CD4-positive, alpha-beta T cell treated with Interleukin-6 at 100 ng/mL for 8 hours (primary cell): ENCODE measurements around the gene GALNT12.

Experiments
- DNase-seq: peaks from one replicate; pipeline ENCODE4 v3.0.0-alpha.2; 2020; ENCODE audit warnings: mixed read lengths, low spot score

The GALNT12 gene

GRCh38 chr9:98861781-98862504 is 54.5 kb downstream of the GALNT12 start:
- DNase-seq: no peak

DNA sequence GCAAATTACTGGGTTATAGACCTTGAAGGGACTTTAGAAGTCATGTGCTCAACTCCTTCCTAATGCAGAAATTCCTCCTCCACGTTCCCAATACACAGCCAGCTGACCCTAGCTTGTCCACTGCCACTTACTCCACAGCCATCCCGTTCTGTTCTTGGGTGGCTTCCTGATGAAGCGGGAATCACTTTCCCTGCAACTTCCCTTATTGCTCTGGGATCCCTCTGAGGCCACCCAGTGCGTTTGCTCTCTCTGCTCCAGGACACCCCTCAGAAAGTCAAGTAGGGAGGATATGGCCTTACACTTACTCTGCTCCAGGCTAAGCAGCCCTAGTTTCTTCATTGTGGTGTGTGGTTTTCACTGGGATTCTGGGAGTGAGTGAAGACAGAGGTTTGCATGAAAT is 55.5 kb downstream of the GALNT12 start:
- no peak for DNase-seq

GRCh38 chr9:98864281-98865174 is 57.1 kb downstream of the GALNT12 start:
- DNase-seq: no peak

GRCh38 chr9:98865284-98865875 is 57.9 kb downstream of the GALNT12 start:
- no peak for DNase-seq

DNA sequence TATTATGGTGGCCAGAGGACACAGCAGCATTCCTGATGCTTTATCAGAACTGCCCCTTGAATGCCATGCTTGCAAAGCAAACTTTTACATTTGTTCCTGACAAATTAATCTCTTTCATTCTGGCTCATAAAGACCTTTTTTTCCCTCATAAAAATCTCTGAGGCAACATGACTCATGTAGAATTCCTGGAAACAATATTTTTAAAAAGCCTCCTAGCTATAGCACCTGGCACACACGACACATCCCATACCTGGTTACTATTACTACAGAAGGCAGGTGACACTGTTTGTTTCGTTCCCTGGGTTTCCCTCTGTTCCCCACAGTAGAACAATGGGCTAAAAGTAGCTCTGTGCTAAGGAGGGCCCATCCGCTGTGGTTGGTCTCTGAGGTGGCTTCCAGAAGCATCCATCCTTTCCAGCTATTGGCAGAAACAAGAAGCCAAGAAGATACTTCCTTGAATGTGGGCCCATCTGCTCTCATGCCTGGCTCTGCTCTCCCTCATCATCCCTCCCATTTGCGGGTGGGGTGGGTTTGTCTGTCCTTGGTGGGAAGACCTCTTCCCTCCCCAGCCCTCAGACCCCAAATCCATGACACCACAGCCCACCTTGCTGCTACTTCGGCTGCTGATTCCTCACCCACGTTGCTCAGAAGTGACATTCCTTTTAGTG is 59.1 kb downstream of the GALNT12 start:
- no peak for DNase-seq

- DNase-seq: no peak
Observed at GRCh38 chr9:98867103-98867428, 59.6 kb downstream of the GALNT12 start.

- no peak for DNase-seq
Observed at GRCh38 chr9:98867429-98868168, 60.1 kb downstream of the GALNT12 start.

GRCh38 chr9:98869078-98869745 is 61.7 kb downstream of the GALNT12 start:
- no peak for DNase-seq

GRCh38 chr9:98869866-98870265 is 62.4 kb downstream of the GALNT12 start:
- DNase-seq: no peak

DNA sequence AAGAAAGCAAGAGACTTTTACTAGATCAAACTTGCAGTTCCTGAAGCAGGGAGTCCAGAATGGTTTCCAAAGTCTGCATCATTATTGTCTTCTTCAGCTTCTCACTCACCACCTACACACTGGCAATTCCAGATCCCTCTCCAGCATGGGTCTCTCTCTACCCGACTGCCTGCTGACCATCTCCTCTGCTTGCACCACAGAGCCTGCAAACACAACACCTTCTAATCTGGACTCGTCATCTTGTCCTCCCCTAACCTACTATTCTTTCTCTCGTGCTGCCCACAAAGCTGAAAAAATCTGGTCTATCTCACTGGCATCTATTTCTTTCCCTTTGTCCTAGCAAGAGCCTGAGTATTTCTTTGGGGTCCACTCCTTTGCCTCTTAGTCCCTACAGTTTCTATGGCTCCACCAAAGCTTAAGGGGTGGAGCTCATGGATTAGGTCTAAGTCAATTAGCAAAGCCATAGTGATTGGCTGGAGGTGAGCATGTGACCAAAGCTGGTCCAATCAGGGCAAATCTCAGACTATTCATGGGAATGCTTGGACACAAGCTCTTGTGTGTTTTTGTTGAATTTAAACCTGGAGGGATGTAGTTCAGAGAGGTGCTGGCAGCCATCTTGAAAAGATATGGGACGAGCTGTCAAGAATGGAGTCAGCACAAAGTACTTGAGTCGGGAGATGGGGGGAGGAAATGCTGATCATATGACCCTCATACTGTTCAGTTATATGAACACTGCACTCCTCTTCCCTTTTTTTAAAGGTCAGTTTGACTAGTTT is 63.5 kb downstream of the GALNT12 start:
- DNase-seq: no peak

GRCh38 chr9:98871558-98872065 is 64.1 kb downstream of the GALNT12 start:
- no peak for DNase-seq

- DNase-seq: no peak
Observed at GRCh38 chr9:98873526-98873925, 66.1 kb downstream of the GALNT12 start.

- no peak for DNase-seq
Observed at GRCh38 chr9:98873951-98874371, 66.5 kb downstream of the GALNT12 start.

- DNase-seq: no peak
Observed at GRCh38 chr9:98874721-98875255, 67.3 kb downstream of the GALNT12 start.

DNA sequence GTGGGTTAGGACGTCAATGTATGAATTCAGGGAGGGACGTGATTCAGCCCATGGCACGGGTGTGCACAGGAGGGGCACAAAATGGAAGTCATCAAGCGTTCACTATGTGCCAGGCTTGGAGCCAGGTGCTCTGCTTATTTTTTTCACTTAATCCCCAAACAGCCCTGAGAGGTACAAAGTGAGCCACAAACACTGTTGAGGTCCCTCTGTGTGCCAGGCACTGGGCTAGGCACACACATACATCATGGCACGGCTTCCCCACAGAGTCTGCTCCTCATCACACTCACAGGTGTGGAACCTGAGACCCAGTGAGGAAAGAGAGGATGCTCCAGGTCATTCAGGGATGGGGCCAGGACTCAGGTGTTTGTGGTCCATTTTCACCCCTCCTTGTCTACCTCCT is 68.1 kb downstream of the GALNT12 start:
- DNase-seq: no peak

- no peak for DNase-seq
Observed at GRCh38 chr9:98877311-98877710, 69.8 kb downstream of the GALNT12 start.

DNA sequence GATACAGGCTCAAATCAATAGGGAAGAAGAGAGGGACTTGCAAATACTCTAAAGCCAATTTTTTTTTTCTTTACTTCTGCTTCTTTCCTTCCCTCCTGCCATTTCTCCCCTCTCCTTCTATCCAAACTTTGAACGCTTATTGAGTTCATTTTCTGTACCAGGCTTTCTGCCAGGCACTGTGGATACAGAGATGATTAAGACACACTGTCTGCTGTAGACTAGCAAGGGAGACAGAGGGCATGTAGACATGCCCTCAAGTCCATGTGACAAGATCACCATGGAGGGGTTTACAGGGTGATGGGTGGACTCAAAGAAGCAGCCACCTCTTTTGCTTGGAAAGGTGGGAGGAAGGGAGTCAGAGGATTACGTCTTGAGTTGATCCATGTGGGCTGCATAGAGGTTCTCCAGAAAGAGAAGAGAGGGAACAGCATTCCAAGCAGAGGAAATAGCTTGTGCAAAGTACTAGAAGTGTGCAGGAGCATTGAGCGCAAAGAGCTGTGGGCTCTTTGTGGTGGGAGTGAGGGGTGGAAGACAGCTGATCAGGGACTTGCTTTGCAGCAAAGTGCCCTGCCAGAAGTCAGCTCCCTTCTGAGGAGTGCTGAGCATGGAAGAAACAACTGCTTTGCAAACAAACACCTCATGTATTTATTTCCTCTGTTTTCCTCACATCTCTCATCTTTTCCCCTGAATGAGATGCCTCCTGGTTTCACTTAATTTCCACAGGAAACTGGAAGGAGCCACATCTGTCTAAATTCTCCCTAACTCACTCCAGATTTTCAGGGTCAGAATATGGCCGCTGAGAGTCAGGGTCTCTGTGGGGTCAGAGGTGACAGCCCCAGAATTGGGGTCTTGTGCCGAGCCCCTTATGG is 71.9 kb downstream of the GALNT12 start:
- no peak for DNase-seq

- DNase-seq: no peak
Observed at GRCh38 chr9:98879963-98880310, 72.5 kb downstream of the GALNT12 start.
